ENCODE measurements around the gene KIF20A. TPM values are rescaled to one million over a fixed set of nuclear protein-coding genes. Genes with fewer than 3 reads are reported as not detected.
A peak's percentile ranks its signal among the peaks of the same experiment; 100 is the strongest.

The KIF20A gene
- total and polyA plus RNA-seq, 2 donors (not counting 1 experiment from before 2014, with no cell fraction given): 0.13 to 0.47 TPM

DNA sequence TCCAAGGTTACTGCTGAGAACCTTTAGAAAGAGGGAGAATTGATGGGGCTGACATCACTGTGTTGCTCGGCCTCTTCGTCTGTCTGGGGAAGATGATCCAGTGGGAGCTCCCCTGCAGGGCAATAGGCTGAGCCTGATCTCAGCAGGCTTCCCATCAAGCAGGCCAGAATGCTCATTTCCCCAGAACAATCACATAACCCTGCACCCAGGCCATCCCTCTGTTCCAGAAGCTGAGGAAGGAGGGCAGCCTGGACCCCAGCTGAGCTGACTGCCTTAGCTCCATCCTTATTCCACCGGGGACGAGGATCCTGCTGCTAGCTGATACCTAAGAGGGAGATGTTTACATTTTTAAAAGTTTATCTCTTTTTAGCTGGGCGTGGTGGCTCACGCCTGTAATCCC lies 45.8 kb downstream of the KIF20A start:
- TF ChIP-seq, protein P1, sequence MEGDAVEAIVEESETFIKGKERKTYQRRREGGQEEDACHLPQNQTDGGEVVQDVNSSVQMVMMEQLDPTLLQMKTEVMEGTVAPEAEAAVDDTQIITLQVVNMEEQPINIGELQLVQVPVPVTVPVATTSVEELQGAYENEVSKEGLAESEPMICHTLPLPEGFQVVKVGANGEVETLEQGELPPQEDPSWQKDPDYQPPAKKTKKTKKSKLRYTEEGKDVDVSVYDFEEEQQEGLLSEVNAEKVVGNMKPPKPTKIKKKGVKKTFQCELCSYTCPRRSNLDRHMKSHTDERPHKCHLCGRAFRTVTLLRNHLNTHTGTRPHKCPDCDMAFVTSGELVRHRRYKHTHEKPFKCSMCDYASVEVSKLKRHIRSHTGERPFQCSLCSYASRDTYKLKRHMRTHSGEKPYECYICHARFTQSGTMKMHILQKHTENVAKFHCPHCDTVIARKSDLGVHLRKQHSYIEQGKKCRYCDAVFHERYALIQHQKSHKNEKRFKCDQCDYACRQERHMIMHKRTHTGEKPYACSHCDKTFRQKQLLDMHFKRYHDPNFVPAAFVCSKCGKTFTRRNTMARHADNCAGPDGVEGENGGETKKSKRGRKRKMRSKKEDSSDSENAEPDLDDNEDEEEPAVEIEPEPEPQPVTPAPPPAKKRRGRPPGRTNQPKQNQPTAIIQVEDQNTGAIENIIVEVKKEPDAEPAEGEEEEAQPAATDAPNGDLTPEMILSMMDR (IDR thresholded peaks at IDR 0.05): no peak
- no peak for TF ChIP-seq EZH2 (IDR thresholded peaks at IDR 0.05; ENCODE audit: borderline replicate concordance, insufficient read depth, low read depth, low read length, poor library complexity, severe bottlenecking)
- CTCF ChIA-PET: interaction anchor here (0.7 kb wide), 2 partner anchors 18 to 225 kb away, joined by 3 read pairs; no protein-coding TSS in a partner anchor
- no peak overlapping the region for H3K27ac ChIP-seq (ENCODE audit: low read length in 2 of 2)
- no peaks in the 10 kb centered on the region for H3K79me2 ChIP-seq (ENCODE audit: control insufficient read depth, insufficient read depth, low read length)
- H3K27me3 ChIP-seq (replicated peaks in 1 of 4; ENCODE audit: control extremely low read depth in 1 of 4, control insufficient read depth in 3 of 4, insufficient read depth in 4 of 4, low read length in 3 of 4): peaks cover 0 to 12% (median 3%) of the 10 kb centered on the region in 4 experiments
- intact Hi-C loops (cut with micrococcal nuclease): no loop called here
- no peak overlapping the region for H3K4me3 ChIP-seq (ENCODE audit: control extremely low read depth in 1 of 5, extremely low read depth in 1 of 5, insufficient read depth in 1 of 5, low read depth in 2 of 5, low read length in 4 of 5)
- no peak overlapping the region for H2AFZ ChIP-seq (ENCODE audit: insufficient read depth, low read depth, low read length, poor library complexity, severe bottlenecking)
- peaks cover 40% of the 10 kb centered on the region for H3K27me3 Mint-ChIP-seq
- peaks cover 4% of the 10 kb centered on the region for H3K4me1 Mint-ChIP-seq
- no peak overlapping the region for H3K4me3 Mint-ChIP-seq
- DNase-seq (no peak), ATAC-seq (ENCODE audit: low read depth) (no peak)
- no peaks in the 10 kb centered on the region for H4K20me1 ChIP-seq (ENCODE audit: control insufficient read depth, insufficient read depth, low read length, poor library complexity, severe bottlenecking)
- POLR2A ChIA-PET: no interaction called here
- H3K4me2 ChIP-seq (replicated peaks; ENCODE audit: low read depth, low read length, poor library complexity, severe bottlenecking): no peak overlapping the region
- H3K27ac Mint-ChIP-seq: no peak overlapping the region
- H3K4me1 ChIP-seq (ENCODE audit: control insufficient read depth in 2 of 2, insufficient read depth in 2 of 2, low read length in 2 of 2): peaks cover 0 to 4% of the 10 kb centered on the region in 2 donors
- peaks cover 1 to 12% (median 6%) of the 10 kb centered on the region in 3 donors for H3K9me3 ChIP-seq (ENCODE audit: control extremely low read depth in 1 of 3, control insufficient read depth in 2 of 3, insufficient read depth in 1 of 3, low read length in 2 of 3)
- H3K9ac ChIP-seq (ENCODE audit: low read length): no peak overlapping the region
- H3K9me3 Mint-ChIP-seq (ENCODE audit: insufficient read depth): peaks cover 6% of the 10 kb centered on the region
- no peaks in the 10 kb centered on the region for H3K36me3 ChIP-seq (replicated peaks in 1 of 2; ENCODE audit: control extremely low read depth in 1 of 2, control insufficient read depth in 1 of 2, extremely low read depth in 1 of 2, insufficient read depth in 2 of 2, low read length in 1 of 2)
- WGBS (ENCODE audit: insufficient coverage): 100% methylated on average over 2 of the region's 6 CpGs

DNA sequence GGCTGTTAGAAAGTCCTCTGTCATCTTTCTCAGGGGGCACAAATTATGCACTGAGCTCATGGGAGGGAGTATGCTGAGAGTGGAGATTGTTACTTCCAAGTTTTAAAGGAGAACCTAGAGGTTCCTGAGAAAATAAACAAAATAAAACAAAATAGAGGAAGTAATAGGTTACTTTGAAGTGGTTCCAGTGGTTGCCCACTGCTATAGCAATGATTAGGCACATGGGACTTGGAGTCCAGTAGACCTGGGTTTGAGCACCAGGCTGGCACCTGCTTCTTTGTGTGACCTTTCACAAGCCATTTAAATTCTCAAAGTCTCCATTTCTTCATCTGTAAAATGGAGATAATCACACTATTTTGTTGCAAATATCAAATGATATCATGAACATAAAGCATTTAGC lies 48.0 kb downstream of the KIF20A start:
- peaks cover 6% of the 10 kb centered on the region for H3K9me3 Mint-ChIP-seq (ENCODE audit: insufficient read depth)
- POLR2A ChIA-PET: no interaction called here
- Histone ChIP-seq H3K4me1 (ENCODE audit: control insufficient read depth in 2 of 2, insufficient read depth in 2 of 2, low read length in 2 of 2) (peaks cover 0 to 4% of the 10 kb centered on the region in 2 donors), H3K36me3 (replicated peaks in 1 of 2; ENCODE audit: control extremely low read depth in 1 of 2, control insufficient read depth in 1 of 2, extremely low read depth in 1 of 2, insufficient read depth in 2 of 2, low read length in 1 of 2) (no peaks in the 10 kb centered on the region), H3K4me2 (replicated peaks; ENCODE audit: low read depth, low read length, poor library complexity, severe bottlenecking) (no peak overlapping the region), H4K20me1 (ENCODE audit: control insufficient read depth, insufficient read depth, low read length, poor library complexity, severe bottlenecking) (no peaks in the 10 kb centered on the region), H2AFZ (ENCODE audit: insufficient read depth, low read depth, low read length, poor library complexity, severe bottlenecking) (no peak overlapping the region), H3K9me3 (ENCODE audit: control extremely low read depth in 1 of 3, control insufficient read depth in 2 of 3, insufficient read depth in 1 of 3, low read length in 2 of 3) (peaks cover 1 to 12% (median 6%) of the 10 kb centered on the region in 3 donors), H3K27me3 (replicated peaks in 1 of 4; ENCODE audit: control extremely low read depth in 1 of 4, control insufficient read depth in 3 of 4, insufficient read depth in 4 of 4, low read length in 3 of 4) (peaks cover 0 to 9% (median 4%) of the 10 kb centered on the region in 4 experiments), H3K9ac (ENCODE audit: low read length) (no peak overlapping the region), H3K4me3 (ENCODE audit: control extremely low read depth in 1 of 5, extremely low read depth in 1 of 5, insufficient read depth in 1 of 5, low read depth in 2 of 5, low read length in 4 of 5) (no peak overlapping the region), H3K27ac (ENCODE audit: low read length in 2 of 2) (no peak overlapping the region), H3K79me2 (ENCODE audit: control insufficient read depth, insufficient read depth, low read length) (no peaks in the 10 kb centered on the region)
- H3K27ac Mint-ChIP-seq: no peak overlapping the region
- no peak for DNase-seq
- peaks cover 4% of the 10 kb centered on the region for H3K4me1 Mint-ChIP-seq
- H3K27me3 Mint-ChIP-seq: peaks cover 40% of the 10 kb centered on the region
- CTCF ChIA-PET: no interaction called here
- intact Hi-C loops (cut with micrococcal nuclease): no loop called here
- no peak for TF ChIP-seq EZH2 (IDR thresholded peaks at IDR 0.05; ENCODE audit: borderline replicate concordance, insufficient read depth, low read depth, low read length, poor library complexity, severe bottlenecking)
- TF ChIP-seq, protein P1 (IDR thresholded peaks at IDR 0.05): no peak
- no peak overlapping the region for H3K4me3 Mint-ChIP-seq
- peak; percentile 14 for ATAC-seq (ENCODE audit: low read depth)

All from B cell (primary cell).